GM21526 (cell line): ENCODE results near the gene MMS19.
"Not testable (repeated sequence)": the region's sequence is repeated elsewhere in the genome, so short reads cannot be mapped to it uniquely, and the experiment has no call there.

ENCODE experiments used
- ATAC-seq: cut with Tn5 transposase; IDR thresholded peaks from one replicate; pipeline ENCODE4 v1.9.1; 2021; ENCODE audit warnings: moderate library complexity; ENCODE audit not compliant: unreplicated experiment, low FRiP score

Gene MMS19

DNA sequence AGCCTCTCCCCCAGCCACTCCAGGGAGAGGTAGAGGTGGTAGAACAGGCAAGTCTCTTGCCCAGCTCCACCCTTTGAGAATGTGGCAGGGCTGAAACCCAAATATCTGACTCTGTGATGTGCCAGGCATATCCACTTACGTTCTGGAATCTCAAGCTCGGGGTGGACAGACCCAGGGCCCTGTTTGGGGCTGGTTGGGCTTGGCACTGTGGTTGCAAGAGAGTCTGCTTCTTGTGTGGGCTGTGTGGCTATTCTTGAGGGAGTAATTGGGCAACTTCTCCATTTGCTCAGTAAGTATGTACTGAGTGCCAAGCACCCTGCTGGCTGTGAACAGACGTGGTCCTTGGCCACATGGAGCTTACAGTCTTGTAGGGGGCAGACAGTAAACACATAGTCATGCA lies 5.2 kb upstream of the MMS19 start:
- ATAC-seq = no peak

- no peak for ATAC-seq
Observed at GRCh38 chr10:97502916-97503315, 4.7 kb upstream of the MMS19 start.

- ATAC-seq = no peak
Observed at GRCh38 chr10:97500297-97500575, 2.0 kb upstream of the MMS19 start.

DNA sequence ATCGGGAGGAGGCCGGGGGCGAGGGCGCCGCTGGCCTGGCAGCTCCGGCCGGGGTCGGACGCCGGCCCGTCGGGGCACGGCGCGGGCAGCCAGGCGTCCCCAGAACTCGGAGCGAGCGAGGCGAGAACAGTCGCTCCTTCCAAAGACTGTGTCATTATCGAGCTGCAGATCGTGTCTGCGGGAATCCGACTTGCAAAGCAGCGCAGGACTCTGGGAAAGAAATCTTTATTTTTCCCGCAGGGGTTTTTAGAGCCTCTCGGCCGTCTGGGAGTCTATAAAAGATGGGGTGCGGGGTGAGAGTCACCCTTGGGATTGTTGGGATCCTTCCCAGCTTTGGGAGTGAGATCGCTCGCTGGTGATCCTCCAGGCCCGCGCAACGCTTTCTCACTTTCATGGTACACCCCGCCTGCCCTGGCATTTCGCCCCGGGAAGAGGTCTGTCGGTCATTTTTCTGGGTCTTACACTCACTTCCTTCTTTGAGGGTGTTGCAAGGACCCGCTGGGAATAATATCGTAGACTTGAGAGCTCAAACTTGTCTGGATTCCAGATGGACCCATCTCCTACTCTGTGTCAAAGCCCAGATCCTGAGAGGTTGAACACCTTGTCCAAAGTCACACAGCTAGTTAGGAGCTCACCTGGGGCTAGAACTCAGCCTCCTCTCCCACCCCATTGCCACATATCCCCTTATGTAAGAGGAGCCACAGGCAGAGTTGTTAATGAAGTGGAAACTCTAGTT lies 1.5 kb upstream of the MMS19 start:
- no peak for ATAC-seq

DNA sequence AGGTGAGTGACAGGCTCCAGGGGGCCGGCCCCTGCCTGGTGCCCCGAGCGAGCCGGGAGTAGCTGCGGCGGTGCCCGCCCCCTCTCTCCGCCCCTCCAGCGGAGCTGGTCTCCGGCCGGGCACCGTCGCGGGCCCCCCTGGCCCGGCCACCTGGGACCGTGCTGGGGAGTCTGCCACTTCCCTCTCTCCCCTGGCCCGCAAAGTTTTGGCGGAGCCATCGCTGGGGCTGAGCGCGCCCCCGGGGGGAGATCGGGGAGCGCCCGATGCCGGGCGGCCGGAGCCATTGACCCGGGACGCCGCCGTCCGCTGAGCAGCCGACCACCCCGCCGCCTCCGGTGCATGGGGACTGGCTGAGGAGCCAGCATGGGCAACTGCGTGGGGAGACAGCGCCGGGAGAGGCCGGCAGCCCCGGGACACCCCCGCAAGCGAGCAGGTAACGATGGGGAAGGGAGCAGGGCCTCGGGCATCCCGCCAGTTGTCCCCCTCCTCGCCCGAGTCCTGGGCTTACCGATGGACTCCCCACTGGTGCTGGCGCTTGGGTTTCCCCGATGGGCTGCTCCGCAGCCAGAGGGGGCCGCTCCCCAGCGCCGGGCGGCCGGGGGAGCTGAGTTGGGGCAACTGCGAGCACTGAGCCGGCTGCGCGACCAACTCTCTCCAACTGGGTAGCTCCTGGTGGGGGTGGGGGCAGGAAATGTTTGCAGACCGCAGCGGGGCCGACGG lies 779 bp upstream of the MMS19 start, which contains the start of gene UBTD1:
TSS of gene UBTD1 (plus strand) at position 84 of the 720 bp plus-strand sequence. CDS start at position 364, 280 bp downstream.
- no peak for ATAC-seq

GRCh38 chr10:97497572-97498075 lies 598 bp downstream of the MMS19 start:
- no peak for ATAC-seq

DNA sequence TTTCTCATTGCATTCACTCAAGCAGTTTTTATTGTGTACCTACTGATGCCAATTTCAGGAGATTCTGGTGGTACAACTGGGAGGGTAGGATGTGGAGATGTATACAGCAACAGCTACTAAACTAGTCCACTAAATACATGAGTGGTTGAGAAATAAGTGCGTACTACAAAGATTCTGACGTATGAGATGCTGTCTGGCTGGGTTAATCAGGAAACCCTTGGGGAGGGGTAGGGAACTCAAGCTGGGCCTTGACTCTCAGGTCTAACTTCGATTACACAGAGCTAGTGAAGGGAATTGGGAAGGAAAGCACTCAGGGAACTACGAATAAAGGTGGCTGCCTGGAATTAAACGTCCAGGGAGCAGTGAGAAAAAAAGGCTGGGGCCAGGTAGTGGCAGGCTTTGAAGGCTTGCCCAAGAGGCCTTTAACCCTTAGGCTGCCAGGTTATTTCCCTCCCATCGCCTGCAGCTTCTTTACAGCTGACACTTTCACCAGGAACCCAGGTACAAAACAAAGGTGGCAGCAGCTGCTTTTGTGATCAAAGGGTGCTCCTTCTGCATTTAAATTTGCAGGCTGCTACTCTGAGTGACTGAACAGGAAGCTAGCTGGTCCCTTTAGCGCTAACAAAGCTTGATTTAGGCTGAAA lies 3.2 kb downstream of the MMS19 start:
- ATAC-seq = no peak

DNA sequence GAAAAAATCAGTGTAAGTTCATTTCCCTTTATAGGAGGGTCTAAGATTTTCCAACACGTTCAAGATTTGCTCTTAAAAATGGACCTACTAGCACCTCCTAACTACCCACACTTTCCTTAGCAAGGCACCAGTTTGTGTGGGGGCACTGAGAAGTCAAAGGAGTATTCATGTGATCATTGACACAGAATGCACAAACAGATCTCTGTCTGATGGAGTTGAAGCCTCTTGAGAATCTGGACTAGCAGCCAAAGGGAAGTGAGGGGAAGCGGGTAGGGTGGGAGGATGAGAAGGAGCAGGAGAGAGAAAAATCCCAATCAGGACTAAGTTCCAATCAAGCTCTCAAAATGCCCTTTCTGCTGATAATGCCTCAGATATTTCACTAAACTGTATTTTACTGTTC lies 4.1 kb downstream of the MMS19 start:
- ATAC-seq = no peak

GRCh38 chr10:97490592-97490991 lies 7.6 kb downstream of the MMS19 start:
- no peak for ATAC-seq

DNA sequence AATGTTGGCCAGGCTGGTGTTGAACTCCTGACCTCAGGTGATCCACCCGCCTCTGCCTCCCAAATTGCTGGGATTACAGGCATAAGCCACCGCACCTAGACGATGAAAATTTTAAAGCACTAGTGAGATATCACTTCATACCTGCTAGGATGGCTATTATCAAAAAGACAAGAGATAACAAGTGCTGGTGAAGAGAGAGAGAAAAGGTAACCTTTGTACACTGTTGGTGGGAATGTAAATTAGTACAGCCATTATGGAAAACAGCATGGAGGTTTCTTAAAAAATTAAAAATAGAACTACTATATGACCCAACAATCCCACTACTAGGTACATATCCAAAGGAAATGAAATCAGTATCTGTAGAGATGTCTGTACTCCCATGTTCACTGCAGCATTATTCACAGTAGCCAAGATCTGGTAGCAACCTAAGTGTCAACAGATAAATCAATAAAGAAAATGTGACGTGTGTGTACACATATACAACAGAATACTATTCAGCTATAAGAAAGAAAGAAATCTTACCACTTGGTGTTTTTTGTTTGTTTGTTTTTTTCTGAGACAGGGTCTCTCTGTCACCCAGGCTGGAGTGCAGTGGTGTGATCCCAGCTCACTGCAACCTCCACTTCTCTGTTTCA lies 12.5 kb downstream of the MMS19 start:
- no peak for ATAC-seq

GRCh38 chr10:97483921-97484320 lies 14.3 kb downstream of the MMS19 start:
- ATAC-seq = no peak

- no peak for ATAC-seq
Observed at GRCh38 chr10:97483506-97483905, 14.7 kb downstream of the MMS19 start.

GRCh38 chr10:97482381-97482780 lies 15.8 kb downstream of the MMS19 start:
- no peak for ATAC-seq

DNA sequence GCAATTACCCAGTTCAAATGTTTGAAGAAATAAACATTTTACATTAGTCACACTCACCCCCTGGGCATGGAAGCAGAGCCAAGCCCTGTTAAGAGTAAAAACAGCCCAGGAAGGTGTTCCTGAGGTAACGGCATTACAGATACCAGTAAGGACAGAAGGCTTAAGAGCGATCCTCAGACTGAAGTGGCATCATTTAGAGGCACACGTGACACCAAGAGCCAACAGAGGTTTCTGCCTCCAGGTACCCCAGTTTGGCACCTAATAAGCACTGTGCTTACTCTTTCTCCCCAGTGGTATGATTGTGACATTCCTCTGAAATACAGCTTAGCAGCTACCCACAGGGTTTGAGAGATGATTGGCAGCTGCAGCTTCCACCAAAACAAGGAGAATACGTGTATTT lies 17.2 kb downstream of the MMS19 start:
- no peak for ATAC-seq

- no peak for ATAC-seq
Observed at GRCh38 chr10:97479939-97480338, 18.3 kb downstream of the MMS19 start.

DNA sequence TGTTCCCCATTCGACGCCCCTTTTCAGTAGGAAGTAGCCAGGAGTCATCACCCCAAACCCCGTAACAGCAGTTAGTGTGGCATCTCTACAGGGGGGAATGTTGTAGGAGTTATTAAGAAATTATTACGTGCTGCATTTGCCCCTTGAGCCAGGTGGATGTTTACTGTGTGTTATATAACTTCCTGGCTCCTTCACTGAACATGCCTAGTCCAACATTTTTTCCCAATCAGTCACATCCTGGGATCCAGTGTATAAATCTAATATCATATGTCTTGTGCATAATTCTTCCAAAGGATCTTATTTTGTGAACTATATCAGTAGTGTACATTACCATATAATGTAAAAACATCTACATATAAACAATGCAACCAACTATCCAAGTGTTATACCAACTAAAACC lies 18.8 kb downstream of the MMS19 start:
- ATAC-seq = not testable (repeated sequence)

GRCh38 chr10:97475936-97476594 lies 22.2 kb downstream of the MMS19 start:
- no peak for ATAC-seq

- ATAC-seq = no peak
Observed at GRCh38 chr10:97474918-97475317, 23.3 kb downstream of the MMS19 start.

DNA sequence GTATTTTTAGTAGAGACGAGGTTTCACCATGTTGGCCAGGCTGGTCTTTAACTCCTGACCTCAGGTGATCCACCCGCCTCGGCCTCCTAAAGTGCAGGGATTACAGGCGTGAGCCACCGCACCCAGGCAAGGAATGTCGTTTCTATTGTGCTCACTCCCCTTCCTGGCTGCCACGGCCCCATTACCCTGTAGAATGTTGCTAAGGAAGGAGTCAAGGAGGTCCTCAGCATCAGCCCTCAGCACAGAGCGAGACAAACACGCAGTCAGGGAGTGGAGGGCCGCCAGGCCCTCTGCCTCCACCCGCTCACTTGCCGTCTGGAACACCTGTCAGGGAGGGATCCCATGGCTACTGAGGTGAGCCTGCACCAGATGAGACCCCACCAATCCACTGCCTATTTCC lies 29.4 kb downstream of the MMS19 start:
- not testable (repeated sequence) for ATAC-seq

DNA sequence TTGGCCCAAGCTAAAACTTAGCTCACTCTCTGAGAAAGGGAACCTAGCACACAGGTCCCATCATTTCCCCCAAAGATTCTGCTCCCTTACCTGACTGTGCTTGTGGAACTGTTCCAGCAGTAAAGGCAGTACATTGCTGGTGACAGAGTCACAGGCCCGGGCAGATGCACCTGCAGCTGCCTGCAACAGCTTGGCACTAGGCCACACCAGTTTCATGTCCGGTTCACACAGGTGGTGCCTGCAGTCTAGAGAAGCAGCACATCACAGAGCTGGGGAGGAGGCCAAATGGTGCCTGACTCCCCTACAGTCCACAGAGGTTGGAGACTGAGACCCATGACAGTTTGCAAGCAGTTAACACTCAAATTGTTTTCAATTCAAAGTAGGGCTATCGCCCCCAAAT lies 30.1 kb downstream of the MMS19 start:
- ATAC-seq = no peak

DNA sequence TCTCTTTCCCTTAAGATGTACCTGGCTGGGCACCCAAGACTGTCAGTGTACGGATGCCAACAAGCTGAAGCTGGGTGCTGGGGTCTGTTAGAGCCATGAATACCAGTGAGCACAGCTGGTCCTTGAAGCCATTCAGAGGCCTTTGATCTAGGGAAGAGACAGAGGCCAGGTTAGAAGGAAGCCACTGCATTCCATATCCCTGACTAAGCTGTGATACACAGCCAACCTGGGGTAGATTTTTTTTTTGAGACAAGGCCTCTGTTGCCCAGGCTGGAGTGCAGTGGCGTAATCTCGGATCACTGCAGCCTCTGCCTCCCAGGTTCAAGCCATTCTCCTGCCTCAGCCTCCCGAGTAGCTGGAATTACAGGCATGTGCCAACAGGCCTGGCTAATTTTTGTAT lies 31.5 kb downstream of the MMS19 start:
- ATAC-seq = no peak
